ENCODE measurements around the gene NRIP1.
A peak's percentile ranks its signal among the peaks of the same experiment; 100 is the strongest.

The NRIP1 gene

DNA sequence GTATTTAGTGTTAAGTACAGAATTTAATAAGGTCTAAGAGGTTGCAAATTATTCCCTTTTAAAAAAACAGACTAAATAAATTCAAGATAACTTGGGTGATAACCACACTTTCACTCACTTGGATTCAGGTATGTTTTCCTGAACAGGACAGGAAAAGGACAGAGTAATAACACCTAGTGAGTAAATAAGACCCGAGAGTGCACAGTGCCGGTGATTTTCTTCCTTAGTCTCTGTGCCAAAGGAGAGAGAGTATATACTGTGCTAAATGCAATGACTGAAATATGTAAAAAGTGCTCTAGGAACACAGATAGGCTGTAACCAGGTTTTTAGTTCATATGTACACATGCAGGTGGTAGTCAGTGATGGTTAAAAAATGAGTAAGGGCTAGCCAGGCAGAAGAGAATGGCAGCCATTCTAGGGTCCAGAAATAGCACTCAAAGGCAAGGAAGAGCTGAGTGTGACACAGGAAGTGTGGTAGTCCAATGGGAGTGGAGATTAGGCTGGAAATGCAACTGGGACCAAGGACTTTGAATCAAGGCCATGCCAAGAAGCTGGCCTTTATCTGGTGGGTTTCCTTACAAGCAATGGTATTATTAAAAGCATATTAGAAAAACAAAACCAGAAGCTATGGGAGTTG, 58.1 kb downstream of the NRIP1 start:
- no peak for DNase-seq

DNA sequence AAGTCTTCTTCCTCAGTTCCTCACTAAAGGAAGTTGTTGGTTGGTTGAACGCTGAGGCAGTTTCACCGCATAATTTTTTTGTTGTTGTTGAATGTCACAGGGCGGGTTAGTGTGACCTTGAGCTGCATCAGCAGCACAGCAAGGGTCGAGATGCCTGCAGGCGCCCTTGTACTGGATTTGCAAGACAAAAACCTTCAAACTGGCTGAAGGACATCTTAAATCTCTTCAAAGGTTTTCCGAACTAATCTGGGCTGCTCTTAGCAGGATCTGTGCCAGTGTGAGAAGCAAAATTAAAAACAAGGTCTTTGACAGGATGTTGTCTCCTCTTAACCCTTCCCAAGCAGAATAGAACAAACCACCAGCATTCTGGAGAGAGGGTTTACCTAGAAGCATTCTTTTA, 59.4 kb downstream of the NRIP1 start:
- DNase-seq, result no peak

DNA sequence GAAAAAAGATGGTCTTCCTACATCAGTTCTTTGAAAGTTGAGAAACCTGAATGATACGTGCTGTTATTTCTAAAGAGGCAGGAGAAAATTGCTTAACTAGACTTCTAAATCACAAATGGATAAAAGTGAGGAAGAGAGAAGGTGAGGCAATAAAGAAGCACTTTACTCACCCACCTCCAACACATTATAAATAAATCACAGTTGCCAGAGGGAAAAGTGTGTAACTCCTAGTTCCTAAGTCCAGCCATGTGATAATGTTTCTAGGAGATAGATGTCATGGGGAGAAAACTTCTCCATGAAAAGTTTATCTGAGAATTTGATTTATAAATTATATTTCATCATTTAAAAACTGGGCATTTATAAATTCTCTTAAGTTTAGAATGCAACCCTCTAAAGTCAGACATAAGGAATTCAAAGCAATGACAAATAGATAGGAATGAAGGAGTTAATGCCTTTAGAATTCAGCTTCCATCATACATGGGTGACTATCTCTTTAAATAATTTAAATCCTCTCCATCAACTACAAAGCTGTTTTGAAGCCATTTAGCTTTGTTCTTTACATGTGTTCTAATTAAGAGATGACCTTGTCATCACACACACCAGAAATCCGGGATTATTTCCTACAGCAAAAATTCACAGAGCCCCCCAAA, 60.0 kb downstream of the NRIP1 start:
- DNase-seq, result peak; percentile 74

GRCh38 chr21:15003463-15004135, 61.2 kb downstream of the NRIP1 start:
- no peak for DNase-seq

- no peak for DNase-seq
Measured at GRCh38 chr21:15001857-15002606, 62.8 kb downstream of the NRIP1 start.

GRCh38 chr21:15001113-15001512, 63.7 kb downstream of the NRIP1 start:
- no peak for DNase-seq

GRCh38 chr21:15000081-15000480, 64.7 kb downstream of the NRIP1 start:
- DNase-seq, result peak; percentile 67

DNA sequence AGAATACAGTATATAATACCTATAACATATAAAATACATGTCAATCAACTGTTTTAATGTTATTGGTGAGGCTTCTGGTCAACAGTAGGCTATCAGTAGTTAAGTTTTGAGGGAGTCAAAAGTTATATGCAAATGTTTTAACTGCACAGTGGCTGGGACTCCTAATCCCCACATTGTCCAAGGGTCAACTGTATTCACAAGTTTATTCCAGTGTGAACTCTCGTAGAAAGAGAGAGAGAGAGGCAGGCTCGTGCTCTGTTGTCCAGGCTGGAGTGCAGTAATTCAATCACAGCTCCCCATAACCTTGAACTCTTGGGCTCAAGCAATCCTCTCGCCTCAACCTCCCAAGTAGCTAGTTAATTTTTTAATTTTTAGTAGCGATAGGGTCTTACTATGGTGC, 66.0 kb downstream of the NRIP1 start:
- no peak for DNase-seq

GRCh38 chr21:14998336-14998735, 66.5 kb downstream of the NRIP1 start:
- no peak for DNase-seq

DNA sequence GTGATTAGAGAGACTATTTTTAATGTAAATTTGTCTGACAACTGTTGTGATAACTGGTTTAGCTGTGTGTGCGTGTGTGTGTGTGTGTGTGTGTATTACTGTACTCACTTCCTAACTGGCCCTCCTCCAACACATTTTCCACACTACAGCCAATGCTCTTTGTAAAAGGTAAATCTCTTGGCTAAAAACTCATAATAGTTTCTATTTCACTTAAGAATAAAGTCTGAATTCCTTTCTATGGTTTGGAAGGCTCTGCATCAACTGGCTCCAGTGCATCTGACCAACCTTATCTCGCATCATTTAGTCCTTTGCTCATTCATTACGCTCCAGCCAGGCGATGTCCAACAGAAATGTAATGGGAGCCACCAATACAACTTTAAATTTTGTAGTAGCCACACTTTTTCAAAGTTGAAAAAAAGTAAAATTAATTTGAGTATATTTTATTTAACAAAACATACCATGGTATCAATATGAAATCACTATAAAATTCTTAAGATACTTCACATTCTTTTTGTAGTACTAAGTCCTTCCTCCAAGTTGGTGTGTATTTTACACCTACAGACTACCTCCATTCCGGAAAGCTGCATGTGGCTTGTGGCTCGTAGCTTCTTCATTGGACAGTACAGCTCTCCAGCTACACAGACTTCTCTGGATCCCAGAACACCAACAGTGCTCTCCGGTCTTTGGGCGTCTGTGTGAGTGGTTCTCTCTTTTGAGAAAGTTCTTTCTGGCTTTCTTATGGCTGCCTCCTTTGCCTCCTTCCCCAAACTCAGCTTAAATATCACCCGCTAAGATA, 68.9 kb downstream of the NRIP1 start:
- peak; percentile 65 for DNase-seq

- no peak for DNase-seq
Measured at GRCh38 chr21:14995226-14995625, 69.6 kb downstream of the NRIP1 start.

DNA sequence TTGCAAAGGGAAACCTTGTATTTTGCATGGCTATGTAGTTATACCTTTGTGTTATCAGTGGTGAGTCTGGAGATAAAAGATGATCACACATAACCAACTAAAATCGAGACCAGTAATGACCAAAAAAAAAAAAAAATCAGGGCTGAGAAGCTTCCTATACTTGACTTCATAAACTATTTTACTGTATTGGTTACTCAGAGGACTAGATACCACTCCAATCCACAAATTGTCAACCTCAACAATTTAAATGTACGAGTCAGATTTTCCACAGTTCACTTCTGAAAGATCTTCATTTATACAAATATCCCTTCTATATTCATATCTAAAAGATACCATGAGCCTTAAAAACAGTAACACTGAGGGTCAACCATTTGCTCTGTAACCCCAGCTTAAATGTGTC, 71.7 kb downstream of the NRIP1 start:
- DNase-seq, result peak; percentile 56

DNA sequence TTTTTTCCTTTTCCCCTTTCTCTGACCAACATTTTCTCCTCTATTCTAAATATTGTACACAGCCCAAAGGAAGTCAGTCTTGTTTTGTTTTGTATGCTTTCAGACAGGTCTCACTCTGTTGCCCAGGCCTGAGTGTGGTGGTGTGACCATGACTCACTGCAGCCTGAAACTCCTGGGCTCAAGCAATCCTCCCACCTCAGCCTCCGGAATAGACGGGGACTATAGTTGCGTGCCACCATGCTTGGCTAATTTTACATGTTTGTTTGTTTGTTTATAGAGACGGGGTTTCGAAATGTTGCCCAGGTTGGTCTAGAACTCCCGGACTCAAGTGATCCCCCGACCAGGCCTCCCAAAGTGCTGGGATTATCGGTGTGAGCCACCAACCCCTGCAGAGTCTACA, 72.8 kb downstream of the NRIP1 start:
- no peak for DNase-seq

GRCh38 chr21:14989359-14989758, 75.4 kb downstream of the NRIP1 start:
- peak; percentile 38 for DNase-seq

DNA sequence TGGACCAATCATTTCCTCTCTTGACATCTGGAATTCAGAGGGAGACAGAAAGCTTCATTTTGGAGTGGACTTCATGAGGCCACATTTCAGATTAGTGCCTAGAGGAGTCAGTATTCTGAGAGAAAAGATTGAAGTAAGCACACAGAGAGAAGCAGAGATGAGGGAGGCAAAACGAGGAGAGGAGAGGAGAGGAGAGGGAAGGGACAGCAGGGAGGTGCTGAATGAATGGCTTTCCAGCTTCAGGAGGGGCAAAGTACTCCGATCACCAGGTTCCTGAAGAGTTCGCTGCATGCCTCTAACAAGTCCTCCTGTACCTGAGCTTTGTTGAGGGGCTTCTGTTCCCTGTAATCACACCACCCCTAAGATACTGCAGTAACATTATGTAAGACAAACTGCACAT, 76.0 kb downstream of the NRIP1 start:
- no peak for DNase-seq

DNA sequence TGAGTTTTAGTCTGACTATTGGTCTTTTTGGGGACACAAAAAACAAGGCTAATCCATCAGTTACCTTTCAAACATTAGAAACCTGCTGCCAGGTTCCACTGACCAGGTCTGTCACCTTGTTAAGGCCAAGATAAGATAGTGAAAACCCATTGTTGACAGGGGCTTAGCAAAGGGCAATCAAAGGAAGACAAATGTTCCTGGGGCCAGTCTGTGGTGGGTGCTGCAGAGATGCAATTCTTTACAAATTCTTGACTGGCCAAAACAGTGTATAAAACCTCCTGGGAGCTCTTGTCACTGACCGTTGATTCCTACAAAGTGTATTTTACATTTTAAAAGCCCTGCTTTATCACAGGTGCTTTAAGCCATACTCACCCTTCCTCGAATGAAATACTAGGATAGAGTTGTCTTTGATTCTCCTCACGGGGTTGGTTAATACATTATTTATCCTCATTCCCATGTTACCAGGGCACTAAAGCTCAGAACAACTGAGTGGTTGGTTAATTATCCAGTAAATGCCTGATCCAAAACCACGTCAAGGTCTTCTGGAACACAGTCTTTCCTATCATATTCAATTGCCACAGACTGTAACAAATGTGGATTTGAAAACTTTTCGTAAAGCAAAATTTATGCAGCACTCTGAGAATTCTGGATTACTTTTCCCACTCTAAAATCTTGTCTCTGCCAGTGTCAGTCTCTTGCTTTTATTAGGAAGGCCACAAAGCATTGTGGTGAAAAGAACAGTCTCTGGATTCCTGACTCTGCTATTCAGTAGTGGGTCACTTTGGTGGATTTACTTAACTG, 77.2 kb downstream of the NRIP1 start:
- no peak for DNase-seq

GRCh38 chr21:14985306-14985705, 79.5 kb downstream of the NRIP1 start:
- DNase-seq, result peak; percentile 75

DNA sequence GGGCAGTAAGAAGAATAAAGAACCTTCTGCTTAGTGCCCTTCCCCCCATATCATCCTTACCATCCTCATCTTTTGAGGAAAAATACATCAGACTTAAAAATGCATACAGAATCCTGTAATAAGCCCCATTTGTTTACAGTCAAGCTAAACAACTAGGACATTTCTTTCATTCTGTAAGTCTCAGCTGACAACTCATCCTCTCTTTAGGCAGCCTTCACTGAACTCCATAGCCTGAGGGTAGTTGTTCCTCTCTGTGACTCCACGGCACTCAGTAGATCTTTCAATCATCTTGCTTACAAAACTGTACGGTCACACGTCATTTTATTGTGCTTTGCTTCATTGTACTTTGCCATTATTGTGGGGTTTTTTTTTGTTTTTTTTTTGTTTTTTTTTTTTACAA, 82.5 kb downstream of the NRIP1 start:
- no peak for DNase-seq

- DNase-seq, result no peak
Measured at GRCh38 chr21:14981246-14981645, 83.6 kb downstream of the NRIP1 start.

DNA sequence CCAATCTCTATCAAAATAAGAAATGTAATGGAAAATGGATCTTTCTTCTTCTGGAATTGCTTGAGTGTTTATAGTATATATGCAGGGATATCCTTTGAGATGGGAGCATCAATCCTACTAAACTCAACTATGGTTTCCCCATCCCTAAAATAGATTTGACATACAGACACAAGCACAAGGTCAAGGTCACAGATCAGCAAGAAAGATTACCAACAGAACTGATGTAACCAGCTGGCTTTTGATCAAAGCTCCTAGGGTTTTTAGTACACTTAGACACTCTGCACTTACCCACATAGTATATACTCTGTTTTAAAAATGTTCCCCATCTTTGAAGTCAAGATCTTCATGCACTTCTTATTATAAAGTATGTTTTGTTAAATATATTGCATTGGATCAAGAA, 85.5 kb downstream of the NRIP1 start:
- DNase-seq, result no peak

DNA sequence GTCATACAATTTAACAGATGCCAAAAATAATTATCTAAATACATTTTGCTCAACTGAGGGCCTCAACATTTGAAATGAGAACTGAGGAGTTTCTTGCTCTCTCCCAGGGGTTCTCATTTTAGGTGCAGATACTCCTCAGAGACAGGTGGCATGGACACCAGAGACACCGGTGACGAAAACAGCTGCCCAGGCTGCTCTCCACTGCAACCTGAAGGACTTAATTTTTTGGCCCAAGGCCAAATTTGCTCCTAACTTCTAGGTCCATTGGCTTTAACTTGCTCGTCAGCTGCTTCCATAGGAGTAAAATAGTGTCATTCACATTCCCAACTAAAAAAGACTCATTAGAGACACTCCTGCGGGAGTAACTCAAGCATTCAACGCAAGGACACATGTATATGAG, 87.0 kb downstream of the NRIP1 start:
- DNase-seq, result no peak
